ENCODE results near the gene CNKSR1. TPM values are rescaled to one million over a fixed set of nuclear protein-coding genes. Genes with fewer than 3 reads are reported as not detected.

CNKSR1 gene
- total RNA-seq, 1 donor from 2014 or later: 16.5 TPM

- TF ChIP-seq, protein P1, sequence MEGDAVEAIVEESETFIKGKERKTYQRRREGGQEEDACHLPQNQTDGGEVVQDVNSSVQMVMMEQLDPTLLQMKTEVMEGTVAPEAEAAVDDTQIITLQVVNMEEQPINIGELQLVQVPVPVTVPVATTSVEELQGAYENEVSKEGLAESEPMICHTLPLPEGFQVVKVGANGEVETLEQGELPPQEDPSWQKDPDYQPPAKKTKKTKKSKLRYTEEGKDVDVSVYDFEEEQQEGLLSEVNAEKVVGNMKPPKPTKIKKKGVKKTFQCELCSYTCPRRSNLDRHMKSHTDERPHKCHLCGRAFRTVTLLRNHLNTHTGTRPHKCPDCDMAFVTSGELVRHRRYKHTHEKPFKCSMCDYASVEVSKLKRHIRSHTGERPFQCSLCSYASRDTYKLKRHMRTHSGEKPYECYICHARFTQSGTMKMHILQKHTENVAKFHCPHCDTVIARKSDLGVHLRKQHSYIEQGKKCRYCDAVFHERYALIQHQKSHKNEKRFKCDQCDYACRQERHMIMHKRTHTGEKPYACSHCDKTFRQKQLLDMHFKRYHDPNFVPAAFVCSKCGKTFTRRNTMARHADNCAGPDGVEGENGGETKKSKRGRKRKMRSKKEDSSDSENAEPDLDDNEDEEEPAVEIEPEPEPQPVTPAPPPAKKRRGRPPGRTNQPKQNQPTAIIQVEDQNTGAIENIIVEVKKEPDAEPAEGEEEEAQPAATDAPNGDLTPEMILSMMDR (conservative IDR thresholded peaks at IDR 0.05): no peak
- DNase-seq (ENCODE audit: extremely low spot score, unreplicated experiment): no peak
- Mint-ChIP-seq H3K36me3 (no peaks in the 10 kb centered on the region), H3K27me3 (peaks cover 10% of the 10 kb centered on the region), H3K27ac (no peak overlapping the region), H3K4me3 (peak overlapping the region; percentile 80), H3K9me3 (no peaks in the 10 kb centered on the region), H3K4me1 (ENCODE audit: unreplicated experiment) (peaks cover 34% of the 10 kb centered on the region)
Measured at GRCh38 chr1:26158271-26158907, 18.9 kb upstream of the CNKSR1 start.

- TF ChIP-seq, protein P1 (conservative IDR thresholded peaks at IDR 0.05): no peak
- peaks cover 34% of the 10 kb centered on the region for H3K4me1 Mint-ChIP-seq (ENCODE audit: unreplicated experiment)
- no peak for DNase-seq (ENCODE audit: extremely low spot score, unreplicated experiment)
- H3K36me3 Mint-ChIP-seq: no peaks in the 10 kb centered on the region
- no peak within 1 kb of the TSS for H3K27ac Mint-ChIP-seq
- H3K9me3 Mint-ChIP-seq: no peaks in the 10 kb centered on the region
- H3K27me3 Mint-ChIP-seq: peaks cover 10% of the 10 kb centered on the region
- H3K4me3 Mint-ChIP-seq: peak within 1 kb of the TSS; percentile 80
Measured at GRCh38 chr1:26158908-26159742, 18.2 kb upstream of the CNKSR1 start, which contains the start of gene FAM110D. TSS of gene FAM110D (plus strand) at chr1:26159079. CDS start at chr1:26161292, 2,213 bp downstream.

GRCh38 chr1:26159743-26160039, 17.6 kb upstream of the CNKSR1 start:
- no peak for DNase-seq (ENCODE audit: extremely low spot score, unreplicated experiment)
- Mint-ChIP-seq H3K4me3 (peak overlapping the region; percentile 80), H3K4me1 (ENCODE audit: unreplicated experiment) (peaks cover 37% of the 10 kb centered on the region), H3K27me3 (peaks cover 10% of the 10 kb centered on the region), H3K9me3 (no peaks in the 10 kb centered on the region), H3K36me3 (no peaks in the 10 kb centered on the region), H3K27ac (no peak overlapping the region)
- TF ChIP-seq, protein P1 (conservative IDR thresholded peaks at IDR 0.05): no peak

GRCh38 chr1:26160527-26161414, 16.5 kb upstream of the CNKSR1 start:
- no peak overlapping the region for H3K27ac Mint-ChIP-seq
- H3K27me3 Mint-ChIP-seq: peaks cover 10% of the 10 kb centered on the region
- no peaks in the 10 kb centered on the region for H3K36me3 Mint-ChIP-seq
- peaks cover 35% of the 10 kb centered on the region for H3K4me1 Mint-ChIP-seq (ENCODE audit: unreplicated experiment)
- no peak for DNase-seq (ENCODE audit: extremely low spot score, unreplicated experiment)
- no peaks in the 10 kb centered on the region for H3K9me3 Mint-ChIP-seq
- TF ChIP-seq, protein P1 (conservative IDR thresholded peaks at IDR 0.05): no peak
- H3K4me3 Mint-ChIP-seq: peak overlapping the region; percentile 77

- H3K36me3 Mint-ChIP-seq: no peaks in the 10 kb centered on the region
- H3K9me3 Mint-ChIP-seq: no peaks in the 10 kb centered on the region
- peaks cover 10% of the 10 kb centered on the region for H3K27me3 Mint-ChIP-seq
- peaks cover 32% of the 10 kb centered on the region for H3K4me1 Mint-ChIP-seq (ENCODE audit: unreplicated experiment)
- TF ChIP-seq, protein P1 (conservative IDR thresholded peaks at IDR 0.05): peak; percentile 55
- peak overlapping the region; percentile 33 for H3K27ac Mint-ChIP-seq
- DNase-seq (ENCODE audit: extremely low spot score, unreplicated experiment): peak; percentile 80
- H3K4me3 Mint-ChIP-seq: peak overlapping the region; percentile 77
Measured at GRCh38 chr1:26161415-26162219, 15.7 kb upstream of the CNKSR1 start.

Data from type B pancreatic cell (in vitro differentiated cells).